Vagina (tissue), 2 donors: Measurements from ENCODE around the gene AGPAT4.

ENCODE experiments used
- POLR2AphosphoS5 ChIP-seq, 2 donors: sonication (generic); formaldehyde crosslinking; IDR thresholded peaks; one replicate each; pipeline ENCODE4 v1.9.0; 2017; ENCODE audit warnings: antibody characterized with exemption in 2 of 2, mild to moderate bottlenecking in 2 of 2, low read depth in 1 of 2; ENCODE audit not compliant: insufficient read depth in 1 of 2
- TF ChIP-seq, protein P1 (sequence below), 3 experiments: fragments of 450-650 bp in 2 of 3; fragments of 200-600 bp in 1 of 3; sonication (generic) in 1 of 3; IDR thresholded peaks; one replicate each; pipeline ENCODE4 v1.5.1; 2017 to 2019; ENCODE audit warnings: antibody characterized with exemption in 3 of 3, mild to moderate bottlenecking in 2 of 3, moderate library complexity in 2 of 3

DNA sequence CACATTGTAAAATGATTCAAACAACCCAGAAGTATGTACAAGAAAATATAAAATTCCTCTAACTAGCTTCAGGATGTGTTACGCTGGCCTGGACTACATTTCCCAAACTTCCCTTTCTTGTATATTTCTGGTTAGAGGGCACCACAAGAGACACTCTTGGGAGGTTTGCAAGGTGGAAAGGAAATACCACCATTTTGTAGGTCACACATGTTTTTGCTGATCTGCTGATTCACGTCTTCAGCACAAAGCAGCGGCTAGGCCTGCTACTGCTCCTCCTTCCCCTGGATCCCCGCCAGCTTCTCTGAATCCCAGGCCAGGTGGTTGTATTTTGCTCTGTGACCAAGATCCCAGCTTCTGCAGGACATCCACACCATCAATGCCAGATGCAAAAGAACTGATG lies 104.2 kb downstream of the AGPAT4 start:
- TF ChIP-seq, protein P1, sequence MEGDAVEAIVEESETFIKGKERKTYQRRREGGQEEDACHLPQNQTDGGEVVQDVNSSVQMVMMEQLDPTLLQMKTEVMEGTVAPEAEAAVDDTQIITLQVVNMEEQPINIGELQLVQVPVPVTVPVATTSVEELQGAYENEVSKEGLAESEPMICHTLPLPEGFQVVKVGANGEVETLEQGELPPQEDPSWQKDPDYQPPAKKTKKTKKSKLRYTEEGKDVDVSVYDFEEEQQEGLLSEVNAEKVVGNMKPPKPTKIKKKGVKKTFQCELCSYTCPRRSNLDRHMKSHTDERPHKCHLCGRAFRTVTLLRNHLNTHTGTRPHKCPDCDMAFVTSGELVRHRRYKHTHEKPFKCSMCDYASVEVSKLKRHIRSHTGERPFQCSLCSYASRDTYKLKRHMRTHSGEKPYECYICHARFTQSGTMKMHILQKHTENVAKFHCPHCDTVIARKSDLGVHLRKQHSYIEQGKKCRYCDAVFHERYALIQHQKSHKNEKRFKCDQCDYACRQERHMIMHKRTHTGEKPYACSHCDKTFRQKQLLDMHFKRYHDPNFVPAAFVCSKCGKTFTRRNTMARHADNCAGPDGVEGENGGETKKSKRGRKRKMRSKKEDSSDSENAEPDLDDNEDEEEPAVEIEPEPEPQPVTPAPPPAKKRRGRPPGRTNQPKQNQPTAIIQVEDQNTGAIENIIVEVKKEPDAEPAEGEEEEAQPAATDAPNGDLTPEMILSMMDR (IDR thresholded peaks at IDR 0.05): no peak
- TF ChIP-seq POLR2AphosphoS5 (IDR thresholded peaks at IDR 0.05; ENCODE audit: insufficient read depth in 1 of 2, low read depth in 1 of 2): no peak
